Retina (tissue), 1 donor: ENCODE measurements around the gene SCD.
A peak's percentile ranks its signal among the peaks of the same experiment; 100 is the strongest.
"Not testable (repeated sequence)": the region's sequence is repeated elsewhere in the genome, so short reads cannot be mapped to it uniquely, and the experiment has no call there.

Experiments used
- DNase-seq: peaks from one replicate; pipeline ENCODE4 v3.0.0-alpha.2; 2016

SCD gene

GRCh38 chr10:100346765-100347567, at the start of gene SCD:
TSS of gene SCD (plus strand) at chr10:100347233. CDS start at chr10:100347505, 272 bp downstream.
- DNase-seq: peak; percentile 94

DNA sequence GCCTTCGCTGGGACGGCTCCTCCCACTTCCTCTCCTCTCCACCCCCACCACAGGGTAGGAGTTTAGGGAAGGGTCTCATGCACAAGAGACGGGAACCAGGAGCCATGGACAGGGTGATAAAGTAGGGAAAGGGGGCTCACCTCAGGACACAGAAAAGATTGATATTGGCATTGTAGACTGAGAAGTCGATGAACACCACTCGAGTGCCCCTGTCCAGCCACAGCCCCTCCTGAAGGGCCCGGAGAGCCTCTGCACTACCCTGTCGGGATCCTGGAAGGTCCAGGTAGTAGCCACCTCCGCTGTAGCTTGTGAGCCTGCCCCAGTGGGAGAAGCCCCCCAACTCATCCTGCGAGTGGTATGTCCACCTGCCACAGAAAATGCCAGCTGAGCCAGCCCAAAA, 49.8 kb upstream of the SCD start:
- DNase-seq: no peak

DNA sequence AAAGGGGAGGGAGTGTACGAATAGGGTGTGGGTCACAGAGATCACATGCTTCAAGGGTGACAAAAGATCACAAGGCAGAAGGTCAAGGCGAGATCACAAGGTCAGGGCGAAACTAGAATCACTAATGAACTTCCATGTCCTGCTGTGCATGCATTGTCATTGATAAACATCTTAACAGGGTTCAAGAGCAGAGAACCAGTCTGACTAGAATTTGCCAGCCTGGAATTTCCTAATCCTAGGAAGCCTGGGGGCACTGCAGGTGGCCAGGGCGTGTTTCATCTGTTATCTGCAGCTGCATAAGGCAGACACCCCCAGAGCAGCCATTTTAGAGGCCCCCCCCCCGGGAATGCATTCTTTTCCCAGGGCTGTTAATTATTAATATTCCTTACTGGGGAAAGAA, 45.9 kb upstream of the SCD start:
- DNase-seq: not testable (repeated sequence)

GRCh38 chr10:100303724-100304319, 43.2 kb upstream of the SCD start:
- peak; percentile 13 for DNase-seq

DNA sequence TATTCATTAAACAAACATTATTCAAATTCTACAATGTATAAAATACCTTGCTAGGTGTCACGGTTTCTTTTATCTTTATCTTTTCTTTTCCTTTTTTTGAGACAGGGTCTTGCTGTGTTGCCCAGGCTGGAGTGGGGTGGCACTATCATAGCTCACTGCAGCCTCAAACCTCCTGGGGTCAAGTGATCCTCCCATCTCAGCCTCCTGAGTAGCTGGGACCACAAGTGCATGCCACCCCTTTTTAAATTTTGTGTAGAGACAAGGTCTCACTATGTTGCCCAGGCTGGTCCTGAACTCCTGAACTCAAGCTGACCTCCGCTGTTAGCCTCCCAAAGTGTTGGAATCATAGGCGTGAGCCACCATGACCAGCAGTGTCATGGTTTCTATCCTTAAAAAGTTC, 42.6 kb upstream of the SCD start:
- no peak for DNase-seq

- DNase-seq: no peak
Observed at GRCh38 chr10:100306861-100307260, 40.2 kb upstream of the SCD start.

GRCh38 chr10:100307684-100308083, 39.3 kb upstream of the SCD start:
- no peak for DNase-seq

DNA sequence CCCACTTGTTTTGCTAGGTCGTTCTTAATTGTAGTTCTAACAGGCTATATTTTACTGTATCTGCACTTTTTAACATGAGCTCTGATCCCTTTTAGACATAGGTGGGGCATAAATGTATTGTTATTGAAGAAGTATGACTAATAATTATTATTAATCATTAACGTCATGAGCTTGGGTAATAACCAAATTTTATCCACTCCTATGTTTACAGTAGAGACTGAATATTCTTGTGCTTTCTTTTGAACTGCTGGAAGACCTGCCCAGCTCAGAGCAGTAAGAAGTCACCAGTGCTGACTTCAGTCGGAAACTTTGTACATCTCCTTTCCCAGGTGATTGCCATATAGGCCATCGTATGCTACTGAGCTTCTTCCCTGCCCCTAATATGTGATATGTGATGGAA, 35.7 kb upstream of the SCD start:
- no peak for DNase-seq

- no peak for DNase-seq
Observed at GRCh38 chr10:100315615-100316014, 31.4 kb upstream of the SCD start.

- DNase-seq: no peak
Observed at GRCh38 chr10:100318207-100318606, 28.8 kb upstream of the SCD start.

GRCh38 chr10:100319707-100320402, 27.2 kb upstream of the SCD start:
- no peak for DNase-seq

DNA sequence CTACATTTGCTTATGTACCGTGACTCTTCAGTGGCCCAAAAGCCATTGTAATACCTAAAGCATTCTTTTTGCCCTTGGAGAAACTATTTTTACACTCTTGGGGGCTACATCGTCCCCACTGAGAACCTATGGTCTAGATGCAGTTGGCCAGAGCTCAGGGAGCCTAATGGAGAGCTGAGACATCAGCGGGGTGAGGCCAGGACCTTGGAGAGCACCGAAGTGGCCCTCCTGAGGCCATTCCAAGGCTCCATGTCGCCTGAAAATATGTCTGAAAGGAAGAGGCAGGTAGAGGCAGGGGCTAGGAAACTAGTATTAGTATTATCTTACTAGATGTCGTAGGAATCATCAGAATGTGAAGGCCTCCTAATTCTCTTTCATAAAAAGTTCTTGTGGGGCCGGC, 21.9 kb upstream of the SCD start:
- no peak for DNase-seq

GRCh38 chr10:100327007-100327717, 19.9 kb upstream of the SCD start:
- no peak for DNase-seq

DNA sequence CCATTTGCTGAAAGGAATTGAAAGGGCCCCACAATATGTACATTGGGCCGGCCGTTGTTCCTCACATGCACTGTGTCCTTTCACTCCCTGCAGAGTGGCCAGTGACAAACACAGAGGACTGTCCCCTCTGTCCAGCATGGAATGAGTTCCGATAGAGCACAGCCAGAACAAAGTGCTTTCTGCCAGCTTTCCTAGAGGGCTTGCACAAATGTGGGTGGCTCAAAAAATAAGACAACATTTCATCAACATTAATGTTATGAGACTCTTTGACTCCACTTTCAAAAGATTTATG, 19.4 kb upstream of the SCD start:
- DNase-seq: no peak

- DNase-seq: no peak
Observed at GRCh38 chr10:100328198-100328597, 18.8 kb upstream of the SCD start.

DNA sequence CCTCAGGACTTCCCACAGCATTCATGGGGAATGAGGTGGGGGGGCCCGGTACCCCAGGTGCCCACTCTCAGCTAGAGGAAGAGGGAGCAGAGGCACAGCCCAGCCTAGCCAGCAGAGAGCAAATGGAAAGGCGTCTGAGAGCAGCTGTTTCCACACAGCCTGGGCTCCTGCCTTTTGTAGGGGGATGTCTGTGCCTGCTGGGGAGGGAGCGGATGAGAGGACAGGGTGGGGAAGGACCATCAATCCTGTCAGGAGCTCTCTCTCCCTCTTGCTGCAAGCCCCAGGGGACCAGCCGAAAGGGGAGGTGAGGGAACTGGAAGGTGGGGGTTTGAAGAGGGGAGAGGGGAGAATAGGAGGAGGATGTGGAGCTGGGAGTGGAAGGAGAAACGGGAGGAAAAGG, 17.0 kb upstream of the SCD start, which contains the start of gene PKD2L1:
PKD2L1 (minus strand) TSS at position 150 of the 400 bp plus-strand sequence; CDS start at position 25, 125 bp downstream.
- no peak for DNase-seq

DNA sequence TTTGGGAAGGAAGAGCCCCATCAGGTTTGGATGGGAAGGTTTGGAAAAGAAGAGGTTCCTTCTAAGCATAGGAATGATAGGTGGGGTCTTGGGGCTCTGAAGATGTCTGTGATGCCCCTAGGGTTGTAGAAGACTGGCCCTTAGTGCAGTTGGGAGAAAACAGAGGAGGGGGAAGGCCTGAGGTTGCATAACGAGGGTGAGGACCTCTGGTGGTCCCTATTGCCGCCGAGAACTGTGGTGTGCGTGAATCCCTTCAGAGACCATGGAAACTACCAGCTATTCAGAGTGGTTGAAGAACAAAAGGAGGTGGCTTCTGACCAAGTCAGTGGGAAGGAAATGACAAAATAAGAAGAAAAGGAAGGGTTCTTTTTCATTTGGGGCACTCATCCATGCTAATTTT, 13.9 kb upstream of the SCD start:
- no peak for DNase-seq

GRCh38 chr10:100333661-100334440, 13.2 kb upstream of the SCD start:
- no peak for DNase-seq

GRCh38 chr10:100334762-100335161, 12.3 kb upstream of the SCD start:
- DNase-seq: no peak

DNA sequence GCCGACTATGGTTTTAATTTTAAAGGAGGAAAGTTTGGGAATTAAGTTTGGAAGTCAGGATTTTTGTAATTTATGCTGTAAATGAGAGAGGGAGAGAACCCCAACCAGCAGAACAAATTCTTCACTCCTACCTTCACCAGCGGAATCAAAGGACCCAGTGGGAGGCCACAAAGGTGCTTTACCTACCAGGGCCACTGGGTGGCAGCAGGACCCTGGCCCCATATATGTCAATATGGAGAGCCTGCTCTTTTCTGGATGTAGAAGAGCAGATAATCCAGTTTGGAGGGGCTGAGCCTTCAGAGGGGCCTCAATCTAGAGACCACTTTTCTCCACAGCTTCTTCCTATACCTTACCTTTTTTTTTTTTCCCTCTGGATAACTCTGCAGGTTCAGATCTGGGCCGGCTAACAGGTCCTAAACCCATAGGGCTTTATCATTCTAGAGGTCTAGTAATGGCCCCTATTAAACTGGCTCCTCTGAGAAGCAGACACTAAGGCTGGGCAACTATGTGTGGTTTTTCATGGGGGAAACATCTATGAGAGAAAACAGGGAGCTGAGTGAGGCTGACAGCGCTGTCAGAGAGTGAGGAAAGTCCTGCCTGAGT, 8.5 kb upstream of the SCD start:
- peak; percentile 83 for DNase-seq

DNA sequence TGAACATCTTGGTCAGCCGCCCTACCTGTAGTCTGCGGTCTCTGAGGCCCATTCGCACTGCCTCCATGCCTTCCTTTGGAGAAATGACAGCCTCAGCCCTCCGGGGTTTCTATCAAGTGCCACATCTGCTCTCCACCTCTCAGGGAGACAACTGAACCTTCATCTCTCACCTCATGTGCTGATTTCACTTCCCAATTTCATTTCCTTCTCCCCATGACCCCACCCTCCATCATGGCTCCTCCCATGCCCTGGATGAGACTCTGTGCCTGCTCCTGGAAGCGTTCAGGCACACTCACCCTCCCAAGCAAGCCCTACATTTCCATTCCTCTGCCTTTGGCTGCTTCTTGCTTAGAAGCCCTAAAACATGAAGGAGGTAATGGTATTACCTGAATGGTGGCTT, 7.8 kb upstream of the SCD start:
- DNase-seq: no peak
